B cell (primary cell): ENCODE data around the gene NMUR1.

Source experiments
- CTCF ChIP-seq: fragments of 200-600 bp; IDR thresholded peaks from one replicate; pipeline ENCODE4 v1.8.0; 2022; ENCODE audit warnings: antibody characterized with exemption, mild to moderate bottlenecking
- EZH2 ChIP-seq: IDR thresholded peaks from 2 replicates; pipeline ENCODE4 v1.6.1; 2012; ENCODE audit warnings: borderline replicate concordance, low read depth, mild to moderate bottlenecking, moderate library complexity, low read length; ENCODE audit not compliant: insufficient read depth, poor library complexity, severe bottlenecking

GRCh38 chr2:231549446-231550239, 19.4 kb upstream of the NMUR1 start:
- TF ChIP-seq CTCF (no peak), EZH2 (no peak)
